GM23338 (cell line): Measurements from ENCODE around the gene TRIM13. TPM values are rescaled to one million over a fixed set of nuclear protein-coding genes. Genes with fewer than 3 reads are reported as not detected.

ENCODE experiments used
- ATAC-seq: fragments of 200-7000 bp; cut with Tn5 transposase; 3 replicates; pipeline ENCODE4 v1.9.1; 2020
- DNase-seq: peaks from one replicate; pipeline ENCODE4 v3.0.0-alpha.2; 2015; ENCODE audit warnings: low spot score
- H2AFZ ChIP-seq: fragments of 200-600 bp; sonication (generic); 2 replicates; pipeline ENCODE4 v1.8.0; 2016; ENCODE audit warnings: antibody characterized with exemption, mild to moderate bottlenecking, moderate library complexity
- H3F3A ChIP-seq: fragments of 200-600 bp; sonication (generic); replicated peaks from 2 replicates; pipeline ENCODE4 v1.8.0; 2017; ENCODE audit warnings: antibody characterized with exemption, mixed run types, low read depth
- H3K27ac ChIP-seq: fragments of 200-600 bp; sonication (generic); 2 replicates; pipeline ENCODE4 v1.6.1; 2016; ENCODE audit warnings: low read depth
- H3K27me3 ChIP-seq: fragments of 200-600 bp; sonication (generic); 2 replicates; pipeline ENCODE4 v1.8.0; 2016; ENCODE audit warnings: mild to moderate bottlenecking, mixed run types, moderate library complexity; ENCODE audit not compliant: insufficient read depth
- H3K36me3 ChIP-seq: fragments of 200-600 bp; sonication (generic); 2 replicates; pipeline ENCODE4 v1.8.0; 2016; ENCODE audit warnings: mild to moderate bottlenecking; ENCODE audit not compliant: insufficient read depth
- H3K4me1 ChIP-seq: fragments of 200-600 bp; sonication (generic); 2 replicates; pipeline ENCODE4 v1.8.0; 2016; ENCODE audit warnings: mild to moderate bottlenecking, moderate library complexity; ENCODE audit not compliant: insufficient read depth
- H3K4me2 ChIP-seq: fragments of 200-600 bp; sonication (generic); 2 replicates; pipeline ENCODE4 v1.7.1; 2017; ENCODE audit warnings: mixed run types
- H3K4me3 ChIP-seq: fragments of 200-600 bp; sonication (generic); 2 replicates; pipeline ENCODE4 v1.6.1; 2016; ENCODE audit warnings: mixed run types
- H3K79me2 ChIP-seq: fragments of 200-600 bp; sonication (generic); replicated peaks from 2 replicates; pipeline ENCODE4 v1.8.0; 2017; ENCODE audit warnings: mild to moderate bottlenecking; ENCODE audit not compliant: insufficient read depth
- H3K9me2 ChIP-seq: fragments of 200-600 bp; sonication (generic); 2 replicates; pipeline ENCODE4 v1.8.0; 2017; ENCODE audit not compliant: insufficient read depth
- H4K20me1 ChIP-seq: fragments of 200-600 bp; sonication (generic); replicated peaks from 2 replicates; pipeline ENCODE4 v1.8.0; 2017; ENCODE audit warnings: mild to moderate bottlenecking; ENCODE audit not compliant: insufficient read depth
- H3K27ac Mint-ChIP-seq: 2 replicates; pipeline ENCODE4 v1.8.0; 2020; ENCODE audit warnings: inconsistent platforms, mild to moderate bottlenecking, moderate library complexity, mixed read lengths
- H3K27me3 Mint-ChIP-seq: 3 replicates; pipeline ENCODE4 v1.8.0; 2022; ENCODE audit warnings: low read depth, mild to moderate bottlenecking, moderate library complexity, mixed read lengths, inconsistent platforms; ENCODE audit not compliant: insufficient read depth, poor library complexity
- H3K36me3 Mint-ChIP-seq: 3 replicates; pipeline ENCODE4 v1.8.0; 2021; ENCODE audit warnings: low read depth, mild to moderate bottlenecking, inconsistent platforms, moderate library complexity, mixed read lengths
- H3K4me1 Mint-ChIP-seq: 3 replicates; pipeline ENCODE4 v1.8.0; 2020; ENCODE audit warnings: mild to moderate bottlenecking, inconsistent platforms, mixed read lengths
- H3K4me3 Mint-ChIP-seq: 3 replicates; pipeline ENCODE4 v1.8.0; 2021; ENCODE audit warnings: moderate library complexity, mild to moderate bottlenecking, inconsistent platforms, mixed read lengths
- H3K9me3 Mint-ChIP-seq: 3 replicates; pipeline ENCODE4 v1.8.0; 2020; ENCODE audit warnings: moderate library complexity, mild to moderate bottlenecking, inconsistent platforms, mixed read lengths
- CREB1 ChIP-seq: fragments of 250-450 bp; sonication (Bioruptor Pico); IDR thresholded peaks from 2 replicates; pipeline ENCODE4 v1.5.0; 2020; ENCODE audit warnings: low read depth, mild to moderate bottlenecking, moderate library complexity
- ETS1 ChIP-seq: IDR thresholded peaks from 2 replicates; pipeline ENCODE4 v1.6.1; 2016; ENCODE audit warnings: antibody characterized with exemption
- EZH2 ChIP-seq: fragments of 200-600 bp; sonication (generic); IDR thresholded peaks from one replicate; pipeline ENCODE4 v1.8.0; 2017; ENCODE audit warnings: antibody characterized with exemption, mild to moderate bottlenecking, low read depth; ENCODE audit not compliant: unreplicated experiment
- JUNB ChIP-seq: IDR thresholded peaks from one replicate; pipeline ENCODE4 v1.6.1; 2016; ENCODE audit warnings: antibody characterized with exemption; ENCODE audit not compliant: unreplicated experiment
- NANOG ChIP-seq: IDR thresholded peaks from 2 replicates; pipeline ENCODE4 v1.6.1; 2016; ENCODE audit warnings: antibody characterized with exemption, borderline replicate concordance
- POLR2AphosphoS5 ChIP-seq: IDR thresholded peaks from 2 replicates; pipeline ENCODE4 v1.6.1; 2016; ENCODE audit warnings: antibody characterized with exemption, low read depth
- REST ChIP-seq: IDR thresholded peaks from one replicate; pipeline ENCODE4 v1.6.1; 2018; ENCODE audit warnings: antibody characterized with exemption; ENCODE audit not compliant: unreplicated experiment
- STAT1 ChIP-seq: IDR thresholded peaks from one replicate; pipeline ENCODE4 v1.6.1; 2016; ENCODE audit warnings: antibody characterized with exemption; ENCODE audit not compliant: unreplicated experiment
- ZNF114 ChIP-seq: fragments of 250-450 bp; sonication (Bioruptor Pico); IDR thresholded peaks from 2 replicates; pipeline ENCODE4 v1.5.0; 2020; ENCODE audit warnings: mild to moderate bottlenecking, moderate library complexity
- ZNF331 ChIP-seq: fragments of 250-450 bp; sonication (Bioruptor Pico); IDR thresholded peaks from 2 replicates; pipeline ENCODE4 v1.5.0; 2020; ENCODE audit warnings: low read depth, mild to moderate bottlenecking, moderate library complexity
- polyA plus RNA-seq: library from polyadenylated mRNA; unstranded; fragments of >200 nt; fragmentation: Nextera tagmentation; extraction: Ambion mirVana; gene quantifications from 2 replicates; pipeline ENCODE4 v1.2.1, GENCODE V29; 2016
- total RNA-seq: library from RNA; depleted of rRNA; stranded (reverse); fragments of >200 nt; shearing (Covaris generic); gene quantifications from 2 replicates; pipeline ENCODE4 v1.2.3, GENCODE V29; 2014

Gene TRIM13
- total and polyA plus RNA-seq, 2 experiments from 2014 or later, result 23.0 to 25.3 TPM

GRCh38 chr13:49996161-49996915 is 504 bp upstream of the TRIM13 start:
- DNase-seq (peak; percentile 96), ATAC-seq (peak; percentile 63)
- H3K9me3 Mint-ChIP-seq, result no peaks in the 10 kb centered on the region; the same call in 2 of the 3 replicates
- peaks cover 30% of the 10 kb centered on the region for H3K4me1 Mint-ChIP-seq
- peak; percentile 69 for TF ChIP-seq POLR2AphosphoS5
- no peak for TF ChIP-seq REST
- peaks cover 19% of the 10 kb centered on the region for H3K79me2 ChIP-seq
- no peak overlapping the region for H3K27ac Mint-ChIP-seq
- no peaks in the 10 kb centered on the region for H4K20me1 ChIP-seq
- peaks cover 4% of the 10 kb centered on the region for H3K27me3 Mint-ChIP-seq
- H3K27ac ChIP-seq, result peak overlapping the region; percentile 81; the same call in 1 of the 2 replicates
- peak overlapping the region; percentile 70 for H3K4me3 Mint-ChIP-seq
- peak overlapping the region; percentile 80 for H3K4me2 ChIP-seq
- peak overlapping the region; percentile 80 for H3K4me3 ChIP-seq
- H3K9me2 ChIP-seq, result no peaks in the 10 kb centered on the region
- no peaks in the 10 kb centered on the region for H3K36me3 ChIP-seq
- H3F3A ChIP-seq, result no peaks in the 10 kb centered on the region
- peaks cover 37% of the 10 kb centered on the region for H3K36me3 Mint-ChIP-seq
- peaks cover 18% of the 10 kb centered on the region for H3K27me3 ChIP-seq
- peaks cover 14% of the 10 kb centered on the region for H3K4me1 ChIP-seq
- peak overlapping the region; percentile 52; the same call in 1 of the 2 replicates for H2AFZ ChIP-seq

GRCh38 chr13:49997955-49998354 is 1.1 kb downstream of the TRIM13 start:
- H3K27ac Mint-ChIP-seq, result peak overlapping the region; percentile 98
- no peaks in the 10 kb centered on the region for H3K36me3 ChIP-seq
- H3K79me2 ChIP-seq, result peaks cover 30% of the 10 kb centered on the region
- peak overlapping the region; percentile 94 for H3K4me3 Mint-ChIP-seq
- H3K27me3 ChIP-seq, result peaks cover 18% of the 10 kb centered on the region
- H2AFZ ChIP-seq, result no peak overlapping the region
- peaks cover 51% of the 10 kb centered on the region for H3K36me3 Mint-ChIP-seq
- peaks cover 29% of the 10 kb centered on the region for H3K4me1 Mint-ChIP-seq
- no peaks in the 10 kb centered on the region; the same call in 2 of the 3 replicates for H3K9me3 Mint-ChIP-seq
- peaks cover 4% of the 10 kb centered on the region for H3K27me3 Mint-ChIP-seq
- H3K4me1 ChIP-seq, result peaks cover 14% of the 10 kb centered on the region
- ATAC-seq (peak; percentile 4; the same call in 2 of the 3 replicates), DNase-seq (peak; percentile 54)
- peak overlapping the region; percentile 72 for H3K4me2 ChIP-seq
- peak overlapping the region; percentile 81 for H3K4me3 ChIP-seq
- no peaks in the 10 kb centered on the region for H4K20me1 ChIP-seq
- H3F3A ChIP-seq, result no peaks in the 10 kb centered on the region
- no peaks in the 10 kb centered on the region for H3K9me2 ChIP-seq
- peak overlapping the region; percentile 95 for H3K27ac ChIP-seq
- TF ChIP-seq STAT1, result no peak
- no peak for TF ChIP-seq REST
- no peak for TF ChIP-seq ZNF331 (CRISPR knock-in tag)
- TF ChIP-seq NANOG, result no peak
- no peak for TF ChIP-seq ETS1
- no peak for TF ChIP-seq EZH2
- no peak for TF ChIP-seq JUNB
- TF ChIP-seq CREB1 (CRISPR knock-in tag), result no peak
- TF ChIP-seq ZNF114 (CRISPR knock-in tag), result no peak
